A673 (cell line): ENCODE data around the gene MAGEF1. TPM values are rescaled to one million over a fixed set of nuclear protein-coding genes. Genes with fewer than 3 reads are reported as not detected.

Experiments
- BruUV-seq: library from RNA; stranded (reverse); fragments of 400-500 nt; replicated peaks from 2 replicates; lab custom pipeline; 2021; lab: Mats Ljungman, UMichigan
- CTCF ChIA-PET: fragments of 300-600 bp; sonication (Branson Sonifier 250); formaldehyde crosslinking; loops from one replicate; lab custom pipeline; 2022; ENCODE audit warnings: antibody characterized with exemption; lab: Charles Lee
- POLR2A ChIA-PET: fragments of 300-600 bp; sonication (Branson Sonifier 250); formaldehyde crosslinking; loops from one replicate; lab custom pipeline; 2022; ENCODE audit warnings: antibody characterized with exemption; ENCODE audit not compliant: low non-redundant PET; lab: Charles Lee
- DNase-seq: peaks from one replicate; pipeline ENCODE4 v3.0.0-alpha.2; 2015; ENCODE audit warnings: low spot score
- H3K27ac ChIP-seq: fragments of 200-600 bp; sonication (generic); 2 replicates; pipeline ENCODE4 v1.5.1; 2016; ENCODE audit warnings: mixed run types, low read depth, mild to moderate bottlenecking, mixed read lengths, antibody characterized with exemption, low read length; ENCODE audit not compliant: poor library complexity, severe bottlenecking
- H3K27me3 ChIP-seq: fragments of 200-600 bp; sonication (generic); replicated peaks from 2 replicates; pipeline ENCODE4 v1.6.1; 2017; ENCODE audit warnings: mixed run types, low read depth, mild to moderate bottlenecking, mixed read lengths, antibody characterized with exemption, low read length; ENCODE audit not compliant: insufficient read depth, poor library complexity
- H3K36me3 ChIP-seq: fragments of 200-600 bp; sonication (generic); 2 replicates; pipeline ENCODE4 v1.6.1; 2016; ENCODE audit warnings: mixed run types, mild to moderate bottlenecking, mixed read lengths, antibody characterized with exemption, low read length; ENCODE audit not compliant: insufficient read depth, poor library complexity, severe bottlenecking
- H3K4me1 ChIP-seq: fragments of 200-600 bp; sonication (generic); 2 replicates; pipeline ENCODE4 v1.6.1; 2017; ENCODE audit warnings: mixed run types, mild to moderate bottlenecking, mixed read lengths, antibody characterized with exemption, low read length; ENCODE audit not compliant: insufficient read depth, poor library complexity, severe bottlenecking
- H3K4me3 ChIP-seq: fragments of 200-600 bp; sonication (generic); 2 replicates; pipeline ENCODE4 v1.5.1; 2016; ENCODE audit warnings: low read depth, mixed run types, mild to moderate bottlenecking, mixed read lengths, low read length; ENCODE audit not compliant: poor library complexity, severe bottlenecking
- H3K9me3 ChIP-seq: fragments of 200-600 bp; sonication (generic); 2 replicates; pipeline ENCODE4 v1.6.1; 2016; ENCODE audit warnings: mixed run types, low read depth, mild to moderate bottlenecking, mixed read lengths, antibody characterized with exemption, low read length; ENCODE audit not compliant: poor library complexity, severe bottlenecking
- CTCF ChIP-seq: fragments of 300-800, 200-600 bp; sonication (generic); conservative IDR thresholded peaks from 2 replicates; pipeline ENCODE4 v1.5.1; 2017; ENCODE audit warnings: low read depth, mild to moderate bottlenecking, antibody characterized with exemption, low read length, moderate library complexity, mixed read lengths
- EZH2 ChIP-seq: fragments of 200-600 bp; sonication (generic); IDR thresholded peaks from 2 replicates; pipeline ENCODE4 v1.6.1; 2017; ENCODE audit warnings: borderline replicate concordance, low read depth, mild to moderate bottlenecking, mixed read lengths, antibody characterized with exemption, low read length; ENCODE audit not compliant: poor library complexity, severe bottlenecking
- intact Hi-C: fragments of 100-400 bp; cut with micrococcal nuclease; formaldehyde crosslinking; loops from one replicate; pipeline ENCODE4 v1.10.0; 2022; ENCODE audit not compliant: unreplicated experiment
- total RNA-seq: library from RNA; stranded (reverse); gene quantifications from 2 replicates; pipeline ENCODE4 v1.2.3, GENCODE V29; 2021

MAGEF1 gene
- total RNA-seq, 1 experiment from 2014 or later: 47.6 TPM

DNA sequence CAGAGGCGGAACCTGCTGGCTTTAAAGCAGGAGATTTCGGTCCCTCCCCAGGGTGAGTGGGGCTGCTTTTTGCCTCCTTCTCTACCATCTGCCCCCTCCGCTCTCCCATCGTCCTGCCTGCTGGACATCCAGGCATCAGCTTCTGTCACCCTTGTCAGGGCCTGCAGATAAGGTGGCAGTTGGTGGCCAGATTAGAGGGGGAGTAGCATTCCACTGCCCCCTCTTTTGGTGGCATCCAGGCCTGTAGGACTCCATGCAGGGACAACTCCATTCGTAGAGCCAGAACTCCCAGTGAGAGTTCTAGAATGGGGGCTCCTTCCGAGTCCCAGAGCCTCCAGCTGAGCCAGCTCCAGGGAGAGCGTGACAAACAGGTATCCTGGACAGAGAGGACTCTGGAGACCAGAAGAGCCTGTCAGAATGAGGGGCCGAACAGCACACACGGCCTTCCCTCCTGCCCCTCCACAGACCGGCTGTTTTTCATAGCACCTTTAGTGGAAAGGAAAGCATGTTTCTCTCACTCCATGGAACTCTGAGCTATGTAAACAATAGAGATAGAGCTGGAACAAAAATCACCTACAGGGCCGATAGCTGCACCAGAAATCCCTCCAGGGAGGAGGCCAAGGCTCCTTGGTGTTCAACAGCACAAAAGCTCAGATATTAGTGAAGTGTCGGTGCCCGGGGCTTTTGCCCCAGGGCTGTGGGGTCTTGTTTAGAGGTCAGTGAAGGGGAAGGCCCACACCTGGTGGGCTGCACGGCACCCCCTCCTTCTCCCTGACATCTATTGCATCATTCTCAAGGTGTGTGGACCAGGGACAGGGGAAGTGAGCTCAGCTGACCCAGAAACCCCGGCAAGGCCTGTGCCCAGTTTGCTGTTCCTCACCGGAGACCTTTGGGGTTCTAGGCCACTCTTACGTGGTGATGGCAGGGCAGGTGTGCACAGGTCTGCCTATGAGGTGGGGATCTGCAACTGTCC, 34.2 kb downstream of the MAGEF1 start:
- ChIA-PET POLR2A (no interaction called here), CTCF (no interaction called here)
- Histone ChIP-seq H3K27ac (no peak overlapping the region), H3K4me3 (no peak overlapping the region), H3K27me3 (no peaks in the 10 kb centered on the region), H3K4me1 (no peaks in the 10 kb centered on the region), H3K9me3 (no peaks in the 10 kb centered on the region), H3K36me3 (no peaks in the 10 kb centered on the region)
- intact Hi-C loops: no loop called here
- DNase-seq: no peak
- BruUV-seq: no TSS peak
- no peak for TF ChIP-seq EZH2
- TF ChIP-seq CTCF: no peak

DNA sequence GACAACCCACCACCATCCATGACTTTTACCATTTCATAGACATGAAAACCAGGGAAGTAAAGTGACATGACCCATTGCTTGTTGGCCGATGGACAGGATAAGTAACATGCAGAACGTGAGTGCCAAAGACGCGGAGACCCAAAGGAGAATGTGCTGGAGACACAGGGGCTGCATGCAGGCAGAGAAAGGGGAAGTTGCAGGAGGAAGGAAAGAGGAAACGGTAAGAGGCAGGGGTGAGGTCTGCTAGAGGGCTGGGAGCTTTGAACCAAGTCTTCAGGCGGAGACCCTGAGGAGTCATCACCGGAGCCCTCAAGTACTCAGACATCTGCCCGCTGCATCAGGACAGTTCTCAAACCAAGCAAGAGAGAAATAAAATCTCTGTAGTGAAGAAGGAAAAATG, 34.9 kb downstream of the MAGEF1 start:
- DNase-seq: no peak
- CTCF ChIA-PET: no interaction called here
- no peaks in the 10 kb centered on the region for H3K9me3 ChIP-seq
- H3K4me3 ChIP-seq: no peak overlapping the region
- intact Hi-C loops: no loop called here
- POLR2A ChIA-PET: no interaction called here
- BruUV-seq: no TSS peak
- no peak overlapping the region for H3K27ac ChIP-seq
- H3K4me1 ChIP-seq: no peaks in the 10 kb centered on the region
- no peaks in the 10 kb centered on the region for H3K27me3 ChIP-seq
- H3K36me3 ChIP-seq: no peaks in the 10 kb centered on the region
- no peak for TF ChIP-seq EZH2

DNA sequence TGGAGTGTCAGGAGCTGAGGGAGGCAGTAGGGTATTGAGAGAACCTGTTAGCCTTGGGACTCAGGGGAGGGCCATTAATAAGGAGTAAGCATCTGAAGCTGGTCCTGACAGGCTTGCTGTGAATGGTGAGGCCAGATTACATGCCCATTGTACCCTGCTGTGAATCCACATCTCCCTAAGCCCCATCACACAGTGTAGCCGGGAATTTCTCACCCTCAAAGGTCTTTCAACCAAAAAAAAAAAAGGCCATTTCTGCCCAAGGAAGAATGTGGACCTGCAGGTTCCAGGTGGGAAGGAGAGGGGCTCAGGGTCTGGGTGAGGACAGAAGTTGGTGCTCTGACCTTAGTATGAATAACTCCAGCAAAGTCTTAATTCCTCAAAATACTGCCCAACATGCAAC, 37.2 kb downstream of the MAGEF1 start:
- ChIA-PET POLR2A (no interaction called here), CTCF (no interaction called here)
- Histone ChIP-seq H3K9me3 (no peaks in the 10 kb centered on the region), H3K36me3 (no peaks in the 10 kb centered on the region), H3K4me3 (no peak overlapping the region), H3K27me3 (peaks cover 2% of the 10 kb centered on the region), H3K27ac (no peak overlapping the region), H3K4me1 (no peaks in the 10 kb centered on the region)
- TF ChIP-seq CTCF (no peak), EZH2 (no peak)
- no peak for DNase-seq
- BruUV-seq: no TSS peak
- intact Hi-C loops: no loop called here
